Measurements from ENCODE around the gene MAGEA4. TPM values are rescaled to one million over a fixed set of nuclear protein-coding genes. Genes with fewer than 3 reads are reported as not detected.
"Not testable (repeated sequence)": the region's sequence is repeated elsewhere in the genome, so short reads cannot be mapped to it uniquely, and the experiment has no call there.

The MAGEA4 gene
- total RNA-seq, 1 experiment from 2014 or later, result not detected

- intact Hi-C loops (cut with micrococcal nuclease; ENCODE audit: unreplicated experiment), result no loop called here
- TF ChIP-seq CTCF (conservative IDR thresholded peaks at IDR 0.05) (no peak), EZH2 (IDR thresholded peaks at IDR 0.05; ENCODE audit: low read depth) (no peak)
- H4K20me1 ChIP-seq (ENCODE audit: insufficient read depth), result no peaks in the 10 kb centered on the region
- H3K27ac ChIP-seq, result peak overlapping the region; percentile 63
- CTCF ChIA-PET, result no interaction called here
- peaks cover 8% of the 10 kb centered on the region; the same call in 1 of the 2 replicates for H3F3A ChIP-seq (ENCODE audit: insufficient read depth, low read depth)
- H3K79me2 ChIP-seq (ENCODE audit: low read depth), result no peaks in the 10 kb centered on the region
- POLR2A ChIA-PET (ENCODE audit: unreplicated experiment), result interaction anchor here (0.6 kb wide), 1 partner anchor 212 kb away, joined by 3 read pairs; no protein-coding TSS in a partner anchor
- no peaks in the 10 kb centered on the region for H3K27me3 ChIP-seq (ENCODE audit: insufficient read depth, low read depth)
- H3K9me2 ChIP-seq (ENCODE audit: insufficient read depth), result no peaks in the 10 kb centered on the region
- H3K4me2 ChIP-seq, result peak overlapping the region; percentile 46
- no peaks in the 10 kb centered on the region for H3K36me3 ChIP-seq (ENCODE audit: low read depth)
- peaks cover 20% of the 10 kb centered on the region for H3K4me1 ChIP-seq (replicated peaks; ENCODE audit: insufficient read depth)
- peak; percentile 47 to 97 for DNase-seq
- no peak overlapping the region for H2AFZ ChIP-seq
- H3K9me3 ChIP-seq (ENCODE audit: insufficient read depth, low read depth), result no peaks in the 10 kb centered on the region
- no TSS peak for BruUV-seq (replicated peaks)
- H3K4me3 ChIP-seq, result no peak overlapping the region
These were observed 9.7 kb upstream of the MAGEA4 start for GRCh38 chrX:151902813-151903591.

- no peak overlapping the region for H3K27ac ChIP-seq
- peaks cover 20% of the 10 kb centered on the region for H3K4me1 ChIP-seq (replicated peaks; ENCODE audit: insufficient read depth)
- peaks cover 8% of the 10 kb centered on the region; the same call in 1 of the 2 replicates for H3F3A ChIP-seq (ENCODE audit: insufficient read depth, low read depth)
- intact Hi-C loops (cut with micrococcal nuclease; ENCODE audit: unreplicated experiment), result no loop called here
- H3K27me3 ChIP-seq (ENCODE audit: insufficient read depth, low read depth), result no peaks in the 10 kb centered on the region
- DNase-seq, result no peak
- H3K9me3 ChIP-seq (ENCODE audit: insufficient read depth, low read depth), result no peaks in the 10 kb centered on the region
- BruUV-seq (replicated peaks), result no TSS peak
- H3K79me2 ChIP-seq (ENCODE audit: low read depth), result no peaks in the 10 kb centered on the region
- no peaks in the 10 kb centered on the region for H3K9me2 ChIP-seq (ENCODE audit: insufficient read depth)
- H3K36me3 ChIP-seq (ENCODE audit: low read depth), result no peaks in the 10 kb centered on the region
- H3K4me2 ChIP-seq, result no peak overlapping the region
- POLR2A ChIA-PET (ENCODE audit: unreplicated experiment), result no interaction called here
- no peaks in the 10 kb centered on the region for H4K20me1 ChIP-seq (ENCODE audit: insufficient read depth)
- no peak overlapping the region for H2AFZ ChIP-seq
- CTCF ChIA-PET, result no interaction called here
- H3K4me3 ChIP-seq, result no peak overlapping the region
- TF ChIP-seq EZH2 (IDR thresholded peaks at IDR 0.05; ENCODE audit: low read depth), result no peak
- TF ChIP-seq CTCF (conservative IDR thresholded peaks at IDR 0.05), result no peak
These were observed 7.7 kb upstream of the MAGEA4 start for GRCh38 chrX:151904989-151905388.

GRCh38 chrX:151912221-151912620 lies 468 bp upstream of the MAGEA4 start:
- Histone ChIP-seq H4K20me1 (ENCODE audit: insufficient read depth) (no peaks in the 10 kb centered on the region), H3K4me1 (replicated peaks; ENCODE audit: insufficient read depth) (no peaks in the 10 kb centered on the region), H3K4me3 (no peak overlapping the region), H2AFZ (no peak overlapping the region), H3F3A (ENCODE audit: insufficient read depth, low read depth) (no peaks in the 10 kb centered on the region), H3K4me2 (no peak overlapping the region), H3K9me2 (ENCODE audit: insufficient read depth) (no peaks in the 10 kb centered on the region), H3K9me3 (ENCODE audit: insufficient read depth, low read depth) (no peaks in the 10 kb centered on the region), H3K36me3 (ENCODE audit: low read depth) (no peaks in the 10 kb centered on the region), H3K27me3 (ENCODE audit: insufficient read depth, low read depth) (no peaks in the 10 kb centered on the region), H3K79me2 (ENCODE audit: low read depth) (no peaks in the 10 kb centered on the region), H3K27ac (no peak overlapping the region)
- BruUV-seq (replicated peaks), result no TSS peak
- intact Hi-C loops (cut with micrococcal nuclease; ENCODE audit: unreplicated experiment), result no loop called here
- CTCF ChIA-PET, result no interaction called here
- no peak for TF ChIP-seq EZH2 (IDR thresholded peaks at IDR 0.05; ENCODE audit: low read depth)
- no peak for TF ChIP-seq CTCF (conservative IDR thresholded peaks at IDR 0.05)
- DNase-seq, result no peak
- POLR2A ChIA-PET (ENCODE audit: unreplicated experiment), result no interaction called here

GRCh38 chrX:151918736-151919135 lies 6.0 kb downstream of the MAGEA4 start:
- H4K20me1 ChIP-seq (ENCODE audit: insufficient read depth); H3K9me2 ChIP-seq (ENCODE audit: insufficient read depth); H3K9me3 ChIP-seq (ENCODE audit: insufficient read depth, low read depth); H2AFZ ChIP-seq; intact Hi-C loops (cut with micrococcal nuclease; ENCODE audit: unreplicated experiment); CTCF ChIA-PET; BruUV-seq (replicated peaks); H3K36me3 ChIP-seq (ENCODE audit: low read depth); H3F3A ChIP-seq (ENCODE audit: insufficient read depth, low read depth); H3K4me1 ChIP-seq (replicated peaks; ENCODE audit: insufficient read depth); H3K27me3 ChIP-seq (ENCODE audit: insufficient read depth, low read depth); POLR2A ChIA-PET (ENCODE audit: unreplicated experiment): not testable (repeated sequence)
- peak overlapping the region; percentile 84 for H3K27ac ChIP-seq
- H3K79me2 ChIP-seq (ENCODE audit: low read depth), result peaks cover 32% of the 10 kb centered on the region
- DNase-seq, result peak in 1 of 2 experiments; percentile 80
- H3K4me2 ChIP-seq, result peak overlapping the region; percentile 84
- H3K4me3 ChIP-seq, result peak overlapping the region; percentile 70; the same call in 1 of the 2 replicates
